ENCODE results near the gene SPACA7. TPM values are rescaled to one million over a fixed set of nuclear protein-coding genes. Genes with fewer than 3 reads are reported as not detected.
A peak's percentile ranks its signal among the peaks of the same experiment; 100 is the strongest.
"Not testable (repeated sequence)": the region's sequence is repeated elsewhere in the genome, so short reads cannot be mapped to it uniquely, and the experiment has no call there.

Gene SPACA7
- total RNA-seq, 2 experiments from 2014 or later = not detected

- H3K4me3 Mint-ChIP-seq = no peak overlapping the region
- H3K36me3 Mint-ChIP-seq = peaks cover 3% of the 10 kb centered on the region
- ATAC-seq (no peak), DNase-seq (no peak)
- CTCF ChIA-PET = no interaction called here
- H3K4me1 Mint-ChIP-seq = no peaks in the 10 kb centered on the region
- H3K9me3 Mint-ChIP-seq (ENCODE audit: low read depth) = peaks cover 18% of the 10 kb centered on the region
- no peaks in the 10 kb centered on the region for H3K27me3 Mint-ChIP-seq
- no peak overlapping the region for H3K27ac Mint-ChIP-seq
Observed at GRCh38 chr13:112416647-112417046, 40.5 kb downstream of the SPACA7 start.

- CTCF ChIA-PET = no interaction called here
- Mint-ChIP-seq H3K9me3 (ENCODE audit: low read depth) (peaks cover 18% of the 10 kb centered on the region), H3K4me3 (no peak overlapping the region), H3K36me3 (peaks cover 3% of the 10 kb centered on the region), H3K27ac (no peak overlapping the region), H3K4me1 (no peaks in the 10 kb centered on the region), H3K27me3 (no peaks in the 10 kb centered on the region)
- ATAC-seq = no peak
- DNase-seq = no peak
Observed at GRCh38 chr13:112417079-112417478, 40.9 kb downstream of the SPACA7 start.

GRCh38 chr13:112424098-112424497, 47.9 kb downstream of the SPACA7 start:
- Mint-ChIP-seq H3K4me3 (no peak overlapping the region), H3K4me1 (no peaks in the 10 kb centered on the region), H3K9me3 (ENCODE audit: low read depth) (peaks cover 18% of the 10 kb centered on the region), H3K36me3 (peaks cover 1% of the 10 kb centered on the region), H3K27me3 (peaks cover 4% of the 10 kb centered on the region), H3K27ac (no peak overlapping the region)
- CTCF ChIA-PET = interaction anchor here (0.5 kb wide), 1 partner anchor 11 kb away, joined by 3 read pairs; no protein-coding TSS in a partner anchor
- ATAC-seq (no peak), DNase-seq (no peak)

GRCh38 chr13:112428704-112429103, 52.5 kb downstream of the SPACA7 start:
- ATAC-seq (no peak), DNase-seq (no peak)
- Mint-ChIP-seq H3K36me3 (no peaks in the 10 kb centered on the region), H3K27ac (no peak overlapping the region), H3K9me3 (ENCODE audit: low read depth) (peaks cover 1% of the 10 kb centered on the region), H3K27me3 (peaks cover 4% of the 10 kb centered on the region), H3K4me3 (no peak overlapping the region), H3K4me1 (no peaks in the 10 kb centered on the region)
- CTCF ChIA-PET = no interaction called here

GRCh38 chr13:112431734-112432133, 55.6 kb downstream of the SPACA7 start:
- DNase-seq (no peak), ATAC-seq (no peak)
- H3K27ac Mint-ChIP-seq = no peak overlapping the region
- H3K27me3 Mint-ChIP-seq = peaks cover 4% of the 10 kb centered on the region
- H3K36me3 Mint-ChIP-seq = no peaks in the 10 kb centered on the region
- H3K4me1 Mint-ChIP-seq = no peaks in the 10 kb centered on the region
- H3K9me3 Mint-ChIP-seq (ENCODE audit: low read depth) = peaks cover 2% of the 10 kb centered on the region
- no peak overlapping the region for H3K4me3 Mint-ChIP-seq
- CTCF ChIA-PET = no interaction called here

- DNase-seq; CTCF ChIA-PET; H3K9me3 Mint-ChIP-seq (ENCODE audit: low read depth); H3K4me3 Mint-ChIP-seq; ATAC-seq; H3K27ac Mint-ChIP-seq; H3K4me1 Mint-ChIP-seq; H3K36me3 Mint-ChIP-seq; H3K27me3 Mint-ChIP-seq: not testable (repeated sequence)
Observed at GRCh38 chr13:112432734-112433133, 56.6 kb downstream of the SPACA7 start.

- DNase-seq; H3K36me3 Mint-ChIP-seq; CTCF ChIA-PET; H3K27me3 Mint-ChIP-seq; ATAC-seq; H3K9me3 Mint-ChIP-seq (ENCODE audit: low read depth); H3K4me1 Mint-ChIP-seq; H3K27ac Mint-ChIP-seq; H3K4me3 Mint-ChIP-seq: not testable (repeated sequence)
Observed at GRCh38 chr13:112433517-112433916, 57.4 kb downstream of the SPACA7 start.

GRCh38 chr13:112434032-112434431, 57.9 kb downstream of the SPACA7 start:
- no peak for DNase-seq
- Mint-ChIP-seq H3K4me1 (no peaks in the 10 kb centered on the region), H3K36me3 (no peaks in the 10 kb centered on the region), H3K9me3 (ENCODE audit: low read depth) (peaks cover 8% of the 10 kb centered on the region), H3K4me3 (no peak overlapping the region), H3K27ac (no peak overlapping the region), H3K27me3 (no peaks in the 10 kb centered on the region)
- CTCF ChIA-PET = no interaction called here
- no peak for ATAC-seq

- H3K36me3 Mint-ChIP-seq = no peaks in the 10 kb centered on the region
- H3K27ac Mint-ChIP-seq = no peak overlapping the region
- peaks cover 8% of the 10 kb centered on the region for H3K9me3 Mint-ChIP-seq (ENCODE audit: low read depth)
- DNase-seq (no peak), ATAC-seq (no peak)
- H3K4me3 Mint-ChIP-seq = no peak overlapping the region
- H3K27me3 Mint-ChIP-seq = no peaks in the 10 kb centered on the region
- CTCF ChIA-PET = no interaction called here
- H3K4me1 Mint-ChIP-seq = no peaks in the 10 kb centered on the region
Observed at GRCh38 chr13:112434937-112435523, 58.9 kb downstream of the SPACA7 start.

- Mint-ChIP-seq H3K4me3 (no peak overlapping the region), H3K27ac (no peak overlapping the region), H3K36me3 (no peaks in the 10 kb centered on the region), H3K9me3 (ENCODE audit: low read depth) (peaks cover 8% of the 10 kb centered on the region), H3K4me1 (no peaks in the 10 kb centered on the region), H3K27me3 (no peaks in the 10 kb centered on the region)
- ATAC-seq = no peak
- DNase-seq = no peak
- CTCF ChIA-PET = no interaction called here
Observed at GRCh38 chr13:112435973-112436372, 59.8 kb downstream of the SPACA7 start.

- Mint-ChIP-seq H3K27ac (no peak overlapping the region), H3K4me3 (no peak overlapping the region), H3K9me3 (ENCODE audit: low read depth) (peaks cover 8% of the 10 kb centered on the region), H3K4me1 (no peaks in the 10 kb centered on the region), H3K27me3 (peaks cover 2% of the 10 kb centered on the region), H3K36me3 (no peaks in the 10 kb centered on the region)
- DNase-seq = no peak
- CTCF ChIA-PET = no interaction called here
- ATAC-seq = no peak
Observed at GRCh38 chr13:112438094-112438493, 61.9 kb downstream of the SPACA7 start.

GRCh38 chr13:112438515-112438914, 62.4 kb downstream of the SPACA7 start:
- ATAC-seq = no peak
- H3K27me3 Mint-ChIP-seq = peaks cover 7% of the 10 kb centered on the region
- H3K36me3 Mint-ChIP-seq = no peaks in the 10 kb centered on the region
- CTCF ChIA-PET = no interaction called here
- H3K4me1 Mint-ChIP-seq = no peaks in the 10 kb centered on the region
- H3K4me3 Mint-ChIP-seq = no peak overlapping the region
- DNase-seq = no peak
- peaks cover 8% of the 10 kb centered on the region for H3K9me3 Mint-ChIP-seq (ENCODE audit: low read depth)
- H3K27ac Mint-ChIP-seq = no peak overlapping the region

- Mint-ChIP-seq H3K4me3 (no peak overlapping the region), H3K4me1 (no peaks in the 10 kb centered on the region), H3K9me3 (ENCODE audit: low read depth) (peaks cover 6% of the 10 kb centered on the region), H3K36me3 (no peaks in the 10 kb centered on the region), H3K27ac (no peak overlapping the region), H3K27me3 (peaks cover 10% of the 10 kb centered on the region)
- DNase-seq = no peak
- CTCF ChIA-PET = no interaction called here
- no peak for ATAC-seq
Observed at GRCh38 chr13:112441226-112441625, 65.1 kb downstream of the SPACA7 start.

GRCh38 chr13:112441779-112442310, 65.7 kb downstream of the SPACA7 start:
- CTCF ChIA-PET = interaction anchor here (1.1 kb wide), 1 partner anchor 27 kb away, joined by 4 read pairs; no protein-coding TSS in a partner anchor
- Mint-ChIP-seq H3K9me3 (ENCODE audit: low read depth) (peaks cover 6% of the 10 kb centered on the region), H3K27ac (no peak overlapping the region), H3K27me3 (peaks cover 10% of the 10 kb centered on the region), H3K36me3 (no peaks in the 10 kb centered on the region), H3K4me3 (no peak overlapping the region), H3K4me1 (no peaks in the 10 kb centered on the region)
- ATAC-seq (no peak), DNase-seq (peak; percentile 32)
